Endothelial cell of umbilical vein (primary cell): ENCODE results near the gene ATP6V0C. TPM values are rescaled to one million over a fixed set of nuclear protein-coding genes. Genes with fewer than 3 reads are reported as not detected.
A peak's percentile ranks its signal among the peaks of the same experiment; 100 is the strongest.

Source experiments
- BruUV-seq: library from RNA; stranded (reverse); fragments of 400-500 nt; replicated peaks from 2 replicates; lab custom pipeline; 2021; lab: Mats Ljungman, UMichigan
- CTCF ChIA-PET: fragments of 300-600, 350-600 bp; sonication (Branson Sonifier 250); formaldehyde crosslinking; loops from one replicate; lab custom pipeline; 2021; ENCODE audit warnings: antibody characterized with exemption, inconsistent platforms; lab: Charles Lee
- POLR2A ChIA-PET: fragments of 300-600, 350-600 bp; sonication (Branson Sonifier 250); formaldehyde crosslinking; loops from one replicate; lab custom pipeline; 2021; ENCODE audit warnings: antibody characterized with exemption, inconsistent platforms; lab: Charles Lee
- DNase-seq: peaks from one replicate; pipeline ENCODE4 v3.0.0-alpha.2; 2011; ENCODE audit warnings: low read depth, low spot score
- FAIRE-seq: peaks from 2 replicates; lab custom pipeline; 2011; peaks lifted over from hg19 to GRCh38; lab: Jason Lieb, UNC
- H2AFZ ChIP-seq: 2 replicates; pipeline ENCODE4 v1.6.0; 2012; ENCODE audit warnings: low read depth, low read length, control low read depth, inconsistent platforms
- H3K27ac ChIP-seq: 2 replicates; pipeline ENCODE4 v1.5.1; 2011; ENCODE audit warnings: low read depth, mild to moderate bottlenecking, control low read depth, low read length, moderate library complexity; ENCODE audit not compliant: insufficient read depth
- H3K27me3 ChIP-seq, 2 experiments: 2 replicates each; pipeline versions ENCODE4 v1.6.0 to v1.6.1; 2011; ENCODE audit warnings: low read length in 2 of 2, mixed read lengths in 1 of 2; ENCODE audit not compliant: control insufficient read depth in 2 of 2, insufficient read depth in 2 of 2
- H3K36me3 ChIP-seq, 2 experiments: 2 replicates in 1 of 2; 3 replicates in 1 of 2; pipeline ENCODE4 v1.5.1; 2011; ENCODE audit warnings: low read length in 2 of 2, mild to moderate bottlenecking in 1 of 2, moderate library complexity in 1 of 2; ENCODE audit not compliant: control insufficient read depth in 2 of 2, insufficient read depth in 2 of 2; ENCODE audit errors: extremely low read depth in 1 of 2
- H3K4me1 ChIP-seq: 3 replicates; pipeline ENCODE4 v1.5.1; 2011; ENCODE audit warnings: mild to moderate bottlenecking, low read length; ENCODE audit not compliant: control insufficient read depth, insufficient read depth; ENCODE audit errors: extremely low read depth
- H3K4me2 ChIP-seq: 2 replicates; pipeline ENCODE4 v1.6.1; 2011; ENCODE audit warnings: low read length, control low read depth, mixed read lengths; ENCODE audit not compliant: insufficient read depth
- H3K4me3 ChIP-seq, 3 experiments: fragments of 200-600 bp in 1 of 3; sonication (generic), shearing (Covaris generic) in 1 of 3; replicated peaks in 1 of 3; 2 replicates each; pipeline ENCODE4 v1.5.1; 2011 to 2016; ENCODE audit warnings: control low read depth in 3 of 3, low read length in 3 of 3, mild to moderate bottlenecking in 2 of 3, inconsistent platforms in 1 of 3, low read depth in 1 of 3, moderate library complexity in 1 of 3; ENCODE audit not compliant: insufficient read depth in 1 of 3
- H3K79me2 ChIP-seq: 2 replicates; pipeline ENCODE4 v1.6.0; 2012; ENCODE audit warnings: low read length, inconsistent platforms; ENCODE audit not compliant: control insufficient read depth, insufficient read depth
- H3K9ac ChIP-seq: replicated peaks from 2 replicates; pipeline ENCODE3; 2011; ENCODE audit warnings: low read length, control low read depth; ENCODE audit not compliant: insufficient read depth; ENCODE audit errors: extremely low read depth
- H3K9me1 ChIP-seq: replicated peaks from 3 replicates; pipeline ENCODE4 v1.6.0; 2011; ENCODE audit warnings: mild to moderate bottlenecking, low read length; ENCODE audit not compliant: control insufficient read depth, insufficient read depth; ENCODE audit errors: extremely low read depth
- H3K9me3 ChIP-seq: replicated peaks from 2 replicates; pipeline ENCODE4 v1.5.1; 2012; ENCODE audit warnings: low read length, inconsistent platforms; ENCODE audit not compliant: control insufficient read depth, insufficient read depth
- H4K20me1 ChIP-seq: replicated peaks from 2 replicates; pipeline ENCODE3; 2011; ENCODE audit warnings: mild to moderate bottlenecking, low read length; ENCODE audit not compliant: control insufficient read depth, insufficient read depth; ENCODE audit errors: extremely low read depth
- EZH2 ChIP-seq: IDR thresholded peaks from 2 replicates; pipeline ENCODE4 v1.6.1; 2012; ENCODE audit warnings: borderline replicate concordance, low read depth, mild to moderate bottlenecking, moderate library complexity, low read length, inconsistent platforms; ENCODE audit not compliant: severe bottlenecking
- FOS ChIP-seq: IDR thresholded peaks from 2 replicates; pipeline ENCODE4 v1.6.1; 2011; ENCODE audit warnings: mild to moderate bottlenecking, low read length, moderate library complexity, borderline replicate concordance; ENCODE audit not compliant: insufficient read depth
- GATA2 ChIP-seq: IDR thresholded peaks from 2 replicates; pipeline ENCODE4 v1.7.0; 2011; ENCODE audit warnings: low read depth, mild to moderate bottlenecking, moderate library complexity, mixed read lengths, low read length; ENCODE audit not compliant: insufficient read length, insufficient read depth
- JUN ChIP-seq: IDR thresholded peaks from 2 replicates; pipeline ENCODE4 v1.6.1; 2011; ENCODE audit warnings: borderline replicate concordance, low read depth; ENCODE audit not compliant: insufficient read length, insufficient read depth
- MAX ChIP-seq: IDR thresholded peaks from 2 replicates; pipeline ENCODE4 v1.6.1; 2011; ENCODE audit not compliant: insufficient read depth, insufficient read length
- MYC ChIP-seq: IDR thresholded peaks from one replicate; pipeline ENCODE4 v1.6.1; 2011; ENCODE audit warnings: mild to moderate bottlenecking, low read depth, low read length
- POLR2A ChIP-seq: IDR thresholded peaks from 2 replicates; pipeline ENCODE4 v1.6.1; 2012; ENCODE audit warnings: low read depth, mild to moderate bottlenecking, control low read depth, low read length
- POLR2AphosphoS5 ChIP-seq: IDR thresholded peaks from 2 replicates; pipeline ENCODE4 v1.6.1; 2012; ENCODE audit warnings: low read depth, mild to moderate bottlenecking, control low read depth, low read length, moderate library complexity; ENCODE audit not compliant: insufficient read depth
- dilution Hi-C: fragments of 300-500 bp; cut with MboI; formaldehyde crosslinking; loops from one replicate; pipeline ENCODE4 v1.15.0; 2019; ENCODE audit warnings: low sequenced_read_pairs; ENCODE audit not compliant: extremely low pct_ligation_motif_present
- intact Hi-C: fragments of 100-400 bp; cut with micrococcal nuclease; formaldehyde crosslinking; loops from one replicate; pipeline ENCODE4 v1.10.0; 2022
- polyA plus RNA-seq, 4 experiments: library from polyadenylated mRNA; depleted of rRNA in 3 of 4; stranded (reverse) in 3 of 4; unstranded in 1 of 4; fragments of >200 nt; gene quantifications; 2 replicates each; pipeline versions ENCODE4 v1.2.1 to v1.2.3, GENCODE V29; 2011 to 2012; ENCODE audit warnings: missing spikeins in 1 of 4
- total RNA-seq: library from RNA; stranded (reverse); gene quantifications from 2 replicates; pipeline ENCODE4 v1.2.3, GENCODE V29; 2021
- TF ChIP-seq, protein P1 (sequence below), 2 donors: IDR thresholded peaks; 1 replicate in 1 of 2; 2 replicates in 1 of 2; pipeline ENCODE4 v1.5.1; 2011; ENCODE audit warnings: low read length in 2 of 2, mild to moderate bottlenecking in 2 of 2, moderate library complexity in 2 of 2, control low read depth in 1 of 2, inconsistent platforms in 1 of 2, low read depth in 1 of 2; ENCODE audit not compliant: insufficient read depth in 1 of 2; ENCODE audit errors: extremely low read depth in 1 of 2

Gene ATP6V0C
- total and polyA plus RNA-seq, 2 donors (not counting 3 experiments of a cell fraction or from before 2014, with no cell fraction given) = 146 to 194 TPM

DNA sequence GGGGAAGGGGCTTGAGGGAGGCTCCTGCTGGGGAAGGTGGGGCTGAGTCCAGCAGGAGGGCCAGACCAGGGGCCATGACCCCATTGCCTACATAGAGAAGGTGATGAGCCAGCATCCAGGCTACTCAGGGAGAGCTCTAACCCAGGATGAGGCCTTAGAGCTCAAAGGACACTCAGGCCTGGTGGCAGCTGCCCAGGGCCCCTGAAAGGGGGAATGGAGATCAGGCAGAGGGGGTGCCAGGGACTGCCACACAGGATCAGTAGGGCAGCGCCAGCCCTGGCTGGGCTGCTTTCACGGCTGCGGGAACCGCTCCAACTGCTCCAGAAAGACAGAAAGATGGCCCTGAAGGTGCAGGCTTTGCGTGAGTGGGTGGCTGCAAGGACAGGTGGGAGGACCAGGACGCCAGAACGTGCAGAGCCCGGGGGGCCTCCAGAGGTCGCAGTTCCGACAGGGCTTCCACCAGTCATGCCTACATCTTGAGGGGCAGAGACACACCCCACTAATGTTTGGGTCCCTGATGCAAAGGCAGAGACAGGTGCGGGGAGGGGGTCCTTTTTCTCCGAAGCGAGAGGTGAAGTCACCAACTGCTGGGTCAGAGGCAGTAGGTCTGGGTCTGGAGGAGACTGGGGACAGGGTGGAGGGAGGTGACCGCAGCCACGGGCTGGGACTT is 882 bp upstream of the ATP6V0C start:
- FAIRE-seq (no peak), DNase-seq (no peak)
- H3K4me1 ChIP-seq = peaks cover 23% of the 10 kb centered on the region
- peaks cover 40% of the 10 kb centered on the region for H3K79me2 ChIP-seq
- H3K4me3 ChIP-seq = peak overlapping the region in 1 of 3 experiments; percentile 91
- H3K9me1 ChIP-seq = no peaks in the 10 kb centered on the region
- no peaks in the 10 kb centered on the region for H3K9me3 ChIP-seq
- no TSS peak for BruUV-seq
- peak overlapping the region; percentile 75 for H2AFZ ChIP-seq
- TF ChIP-seq POLR2AphosphoS5 = no peak
- peak overlapping the region; percentile 51 for H3K4me2 ChIP-seq
- no peak overlapping the region for H3K27ac ChIP-seq
- CTCF ChIA-PET = no interaction called here
- dilution Hi-C loops = no loop called here
- intact Hi-C loops = loop anchor here (1.0 kb wide), 1 partner anchor 27 kb away; no protein-coding TSS in a partner anchor
- no peak overlapping the region for H3K9ac ChIP-seq
- POLR2A ChIA-PET = no interaction called here
- no peaks in the 10 kb centered on the region for H3K27me3 ChIP-seq
- H3K36me3 ChIP-seq = no peaks in the 10 kb centered on the region
- H4K20me1 ChIP-seq = peaks cover 2% of the 10 kb centered on the region

DNA sequence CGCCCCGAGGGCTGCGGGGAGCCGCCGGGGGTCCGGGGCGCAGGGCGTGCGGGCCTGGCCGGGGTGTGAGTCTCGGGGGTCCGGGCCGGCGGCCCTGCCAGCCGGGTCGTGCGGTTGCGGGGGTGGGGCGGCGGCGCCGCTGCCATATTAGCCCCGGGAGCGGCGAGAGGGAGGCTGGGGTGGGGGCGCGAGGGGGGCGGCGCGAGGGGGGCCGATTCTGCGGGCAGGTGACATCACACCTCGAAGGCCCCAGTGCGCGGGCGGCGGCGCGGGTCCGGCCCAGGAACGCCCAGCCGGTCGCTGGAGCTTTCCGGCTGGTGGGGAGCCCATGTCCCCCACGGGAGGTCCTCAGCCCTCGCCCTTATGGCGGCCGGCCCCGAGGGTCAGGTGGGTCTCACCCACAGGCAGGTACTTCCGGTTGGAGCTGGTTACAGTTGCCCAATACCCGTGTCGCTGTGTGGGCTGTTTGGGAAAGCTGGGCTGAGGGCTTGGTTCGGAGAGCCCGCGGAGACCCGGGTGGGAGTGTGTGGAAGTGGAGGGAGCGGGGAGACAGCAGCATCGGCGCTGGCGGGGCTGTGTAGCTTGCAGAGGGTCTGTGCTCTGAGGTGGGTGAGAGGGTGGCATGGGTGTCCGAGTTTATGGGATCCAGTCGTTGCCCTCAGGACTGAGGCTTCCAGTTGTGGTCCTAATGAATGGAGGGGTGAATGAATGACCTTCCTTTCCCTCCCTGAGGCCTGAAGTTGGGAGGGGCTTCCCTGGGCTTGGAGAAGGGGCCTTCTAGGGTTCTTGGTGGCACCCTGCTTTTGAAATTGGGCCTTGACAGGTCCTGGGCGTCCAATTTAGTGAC is 804 bp downstream of the ATP6V0C start:
- Histone ChIP-seq H3K9me3 (no peaks in the 10 kb centered on the region), H3K4me3 (peak overlapping the region; percentile 52 to 91 (median 73)), H3K79me2 (peaks cover 57% of the 10 kb centered on the region), H4K20me1 (peaks cover 2% of the 10 kb centered on the region), H3K27ac (peak overlapping the region; percentile 72), H3K4me1 (peaks cover 26% of the 10 kb centered on the region), H3K27me3 (no peaks in the 10 kb centered on the region), H2AFZ (no peak overlapping the region), H3K4me2 (peak overlapping the region; percentile 89), H3K9me1 (no peaks in the 10 kb centered on the region), H3K9ac (peak overlapping the region; percentile 88), H3K36me3 (peaks cover 0 to 2% of the 10 kb centered on the region in 2 experiments)
- ChIA-PET CTCF (no interaction called here), POLR2A (interaction anchor here (1.3 kb wide), 1 partner anchor 9 kb away, joined by 3 read pairs; no protein-coding TSS in a partner anchor)
- TF ChIP-seq FOS (no peak), EZH2 (no peak), POLR2AphosphoS5 (no peak), GATA2 (no peak), MAX (no peak), MYC (no peak), POLR2A (no peak), JUN (no peak)
- TF ChIP-seq, protein P1, sequence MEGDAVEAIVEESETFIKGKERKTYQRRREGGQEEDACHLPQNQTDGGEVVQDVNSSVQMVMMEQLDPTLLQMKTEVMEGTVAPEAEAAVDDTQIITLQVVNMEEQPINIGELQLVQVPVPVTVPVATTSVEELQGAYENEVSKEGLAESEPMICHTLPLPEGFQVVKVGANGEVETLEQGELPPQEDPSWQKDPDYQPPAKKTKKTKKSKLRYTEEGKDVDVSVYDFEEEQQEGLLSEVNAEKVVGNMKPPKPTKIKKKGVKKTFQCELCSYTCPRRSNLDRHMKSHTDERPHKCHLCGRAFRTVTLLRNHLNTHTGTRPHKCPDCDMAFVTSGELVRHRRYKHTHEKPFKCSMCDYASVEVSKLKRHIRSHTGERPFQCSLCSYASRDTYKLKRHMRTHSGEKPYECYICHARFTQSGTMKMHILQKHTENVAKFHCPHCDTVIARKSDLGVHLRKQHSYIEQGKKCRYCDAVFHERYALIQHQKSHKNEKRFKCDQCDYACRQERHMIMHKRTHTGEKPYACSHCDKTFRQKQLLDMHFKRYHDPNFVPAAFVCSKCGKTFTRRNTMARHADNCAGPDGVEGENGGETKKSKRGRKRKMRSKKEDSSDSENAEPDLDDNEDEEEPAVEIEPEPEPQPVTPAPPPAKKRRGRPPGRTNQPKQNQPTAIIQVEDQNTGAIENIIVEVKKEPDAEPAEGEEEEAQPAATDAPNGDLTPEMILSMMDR (IDR thresholded peaks at IDR 0.05; ENCODE audit: extremely low read depth in 1 of 2, insufficient read depth in 1 of 2, low read depth in 1 of 2, low read length in 2 of 2) = no peak
- DNase-seq (no peak), FAIRE-seq (peak; percentile 48)
- dilution Hi-C loops (no loop called here), intact Hi-C loops (no loop called here)
- BruUV-seq = no TSS peak
